DLD1 (cell line): ENCODE measurements around the gene MSI2.

ENCODE experiments used
- in situ Hi-C: cut with HindIII; loops from 2 replicates; pipeline ENCODE4 v1.10.0; 2017; ENCODE audit warnings: low sequenced_read_pairs

MSI2 gene

GRCh38 chr17:57516290-57517230 lies 260.2 kb downstream of the MSI2 start:
- in situ Hi-C loops: no loop called here

GRCh38 chr17:57517273-57517631 lies 260.9 kb downstream of the MSI2 start:
- in situ Hi-C loops: no loop called here

- in situ Hi-C loops: no loop called here
These were observed 261.5 kb downstream of the MSI2 start for GRCh38 chr17:57517632-57518456.

DNA sequence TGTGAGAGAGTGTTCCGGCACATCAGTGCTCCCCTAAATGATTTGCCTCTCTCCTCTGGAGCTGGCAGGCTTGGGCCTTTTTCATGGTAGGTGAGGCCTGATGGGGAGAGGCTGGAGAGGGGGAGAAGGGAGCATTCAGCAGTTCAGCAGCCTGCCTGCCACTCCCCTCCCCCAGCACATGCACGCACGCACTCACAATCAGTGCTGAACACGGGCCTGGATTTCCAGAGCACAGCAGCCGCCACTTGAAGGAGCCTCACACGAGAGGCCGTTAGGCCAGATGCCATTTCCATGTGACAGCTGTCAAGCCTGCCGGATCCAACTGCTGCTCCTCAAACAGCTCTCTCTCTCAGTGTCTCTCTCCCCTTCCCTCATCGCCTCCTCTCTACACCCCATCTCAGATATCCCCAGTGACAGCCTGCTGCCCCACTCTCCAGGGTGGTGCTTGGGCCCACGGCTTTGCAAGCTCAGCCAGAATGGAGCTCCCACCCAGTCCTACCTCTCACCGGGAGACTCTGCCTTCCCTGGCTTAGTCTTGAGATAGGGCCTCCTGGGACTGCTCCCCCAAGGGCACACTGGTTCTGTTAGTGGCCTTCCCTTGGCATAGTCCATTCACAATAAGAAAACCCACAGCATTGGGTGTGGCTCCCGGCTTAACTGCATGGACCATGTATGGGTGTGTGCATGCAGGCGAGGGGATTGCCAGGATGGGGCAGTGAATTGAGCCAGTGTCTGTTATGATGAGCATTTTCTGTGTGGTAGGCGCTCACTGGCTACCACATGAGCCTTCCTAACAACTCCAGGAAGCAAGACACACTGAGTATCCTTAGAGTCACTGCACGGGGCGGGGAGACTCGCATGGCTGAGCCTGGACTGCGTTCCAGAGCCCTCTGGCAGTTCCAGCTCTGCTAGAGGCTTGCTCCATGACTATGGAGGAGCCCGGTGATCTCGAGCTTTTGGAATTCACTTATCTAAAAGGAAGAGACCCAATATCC lies 262.6 kb downstream of the MSI2 start:
- in situ Hi-C loops: no loop called here

DNA sequence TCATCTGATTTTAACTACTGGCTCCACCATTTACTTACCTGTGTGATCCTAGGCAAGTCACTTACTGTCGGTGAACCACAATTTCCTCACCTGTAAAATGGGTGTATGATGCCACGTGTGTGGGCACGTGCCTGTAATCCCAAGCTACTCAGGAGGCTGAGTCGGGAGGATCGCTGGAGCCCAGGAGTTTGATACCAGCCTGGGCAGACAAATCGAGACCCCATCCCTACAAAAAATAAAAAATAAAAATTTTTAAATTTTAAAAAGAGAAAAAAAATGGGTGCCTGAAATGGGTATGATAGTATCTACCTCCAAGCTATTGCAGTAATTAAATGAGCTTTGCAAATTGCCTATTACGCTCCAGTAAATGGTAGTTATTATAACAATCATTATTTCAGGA lies 263.5 kb downstream of the MSI2 start:
- in situ Hi-C loops: no loop called here

GRCh38 chr17:57521606-57522005 lies 265.3 kb downstream of the MSI2 start:
- in situ Hi-C loops: no loop called here

DNA sequence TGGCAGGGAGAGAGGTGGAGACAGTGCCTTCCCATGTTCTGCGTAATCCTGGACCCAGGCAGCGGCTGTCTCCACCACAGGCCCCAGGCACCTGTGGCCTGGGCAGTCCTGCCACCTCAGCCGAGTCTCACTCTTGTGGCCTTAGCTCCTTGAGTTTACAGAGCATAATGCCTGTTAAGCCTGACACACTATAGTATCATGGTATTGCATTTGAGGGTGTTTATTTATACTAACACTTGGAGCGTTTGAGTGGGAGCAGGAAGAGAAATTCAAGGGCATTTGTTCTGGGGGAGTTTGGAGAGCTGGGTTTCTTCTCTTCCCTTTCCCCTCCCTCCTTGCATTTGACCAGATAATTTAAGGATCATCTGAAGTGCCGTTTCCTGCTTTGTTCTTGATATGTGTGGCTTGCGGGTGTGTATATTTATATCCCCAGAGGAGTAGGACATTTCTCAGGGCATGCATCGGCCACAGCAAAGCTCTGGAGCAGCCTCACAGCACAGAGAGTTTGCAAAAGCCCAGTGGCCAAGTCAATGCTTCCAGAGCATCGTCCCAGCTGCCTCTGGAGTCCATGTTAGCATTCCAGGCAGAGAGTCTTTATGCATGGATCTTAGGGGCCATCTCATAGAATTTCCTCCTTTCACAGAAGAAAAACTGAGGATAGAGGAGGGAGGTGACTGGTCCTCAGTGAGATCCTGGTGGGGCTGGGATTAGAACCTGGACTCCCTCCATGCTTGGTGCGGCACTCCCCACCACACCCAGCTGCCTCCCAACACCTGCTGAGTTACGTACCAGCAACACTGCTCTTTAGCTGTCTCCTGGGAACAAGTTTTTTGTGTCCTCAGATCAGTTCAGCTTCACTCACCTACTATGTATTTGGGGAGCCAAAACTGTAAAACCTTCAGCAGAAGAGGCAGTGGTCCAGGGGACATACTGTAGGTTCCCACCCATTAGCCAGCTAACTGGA lies 266.0 kb downstream of the MSI2 start:
- in situ Hi-C loops: no loop called here

- in situ Hi-C loops: no loop called here
These were observed 267.8 kb downstream of the MSI2 start for GRCh38 chr17:57523926-57524632.

DNA sequence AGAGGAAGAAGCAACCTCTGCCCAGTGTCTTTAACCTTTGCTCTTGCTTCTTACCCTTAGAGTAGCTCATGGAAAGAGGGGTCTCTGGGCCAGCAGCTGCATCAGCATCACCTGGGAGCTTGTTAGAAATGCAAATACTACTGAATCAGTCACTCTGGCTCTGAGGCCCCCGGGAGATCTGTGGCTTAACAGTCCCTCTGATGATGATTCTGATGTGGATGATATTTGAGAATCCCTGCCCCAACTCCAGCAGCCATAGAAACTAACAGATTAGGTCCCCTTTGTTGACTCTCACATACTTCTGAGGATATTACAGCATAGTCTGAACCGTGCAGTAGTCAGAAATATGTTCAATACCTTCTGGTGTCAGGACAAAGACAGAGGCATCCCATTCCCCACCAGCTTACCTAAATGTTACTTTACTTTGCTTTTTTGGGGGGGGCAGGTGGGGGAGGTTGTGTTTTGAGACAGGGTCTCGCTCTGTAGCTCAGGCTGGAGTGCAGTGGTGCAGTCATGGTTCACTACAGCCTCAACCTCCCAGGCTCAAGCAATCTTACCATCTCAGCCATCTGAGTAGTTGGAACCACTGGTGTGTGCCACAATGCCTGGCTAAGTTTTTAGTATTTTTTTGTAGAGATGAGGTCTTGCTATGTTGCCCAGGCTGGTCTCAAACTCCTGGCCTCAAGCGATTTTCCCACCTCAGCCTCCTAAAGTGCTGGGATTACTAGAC lies 268.7 kb downstream of the MSI2 start:
- in situ Hi-C loops: no loop called here

GRCh38 chr17:57527221-57528057 lies 271.1 kb downstream of the MSI2 start:
- in situ Hi-C loops: no loop called here

DNA sequence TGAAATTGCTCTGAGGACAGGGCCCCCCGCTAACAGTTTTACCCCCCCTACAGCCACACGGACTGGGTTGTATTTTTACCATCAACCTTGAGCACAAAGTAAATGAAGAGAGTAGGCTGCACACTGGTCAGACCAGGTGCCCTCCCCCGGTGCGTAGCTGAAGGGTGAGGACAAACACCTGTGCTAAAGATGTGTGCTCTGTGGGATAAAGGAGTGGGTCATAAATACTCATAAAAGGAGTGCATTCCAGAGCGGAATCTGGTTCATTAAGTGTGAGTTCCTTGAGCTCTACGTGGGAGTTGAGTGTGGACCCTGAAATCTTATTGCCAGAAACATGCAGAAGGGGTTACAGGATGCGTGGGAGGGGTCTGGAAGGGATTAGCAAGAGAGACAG lies 271.7 kb downstream of the MSI2 start:
- in situ Hi-C loops: no loop called here

DNA sequence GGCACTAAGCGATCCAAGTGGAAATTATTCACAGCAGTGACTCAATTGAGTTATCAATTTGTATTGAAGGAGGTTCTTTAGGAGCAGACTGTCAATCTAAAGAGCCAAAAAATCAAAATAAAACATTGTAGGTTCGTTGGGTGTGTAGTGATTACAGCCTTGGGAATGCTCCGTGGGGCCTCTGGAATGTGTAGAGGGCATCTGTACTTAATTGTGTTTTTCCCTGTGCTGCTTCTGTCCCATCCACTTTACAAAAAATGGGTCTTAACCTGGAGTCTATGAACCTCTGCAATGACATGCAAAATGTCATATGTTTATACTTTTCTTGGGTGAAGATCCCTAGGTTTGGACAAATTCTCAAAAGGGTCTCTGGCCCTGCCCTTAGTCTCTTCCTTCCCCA lies 273.7 kb downstream of the MSI2 start:
- in situ Hi-C loops: no loop called here

DNA sequence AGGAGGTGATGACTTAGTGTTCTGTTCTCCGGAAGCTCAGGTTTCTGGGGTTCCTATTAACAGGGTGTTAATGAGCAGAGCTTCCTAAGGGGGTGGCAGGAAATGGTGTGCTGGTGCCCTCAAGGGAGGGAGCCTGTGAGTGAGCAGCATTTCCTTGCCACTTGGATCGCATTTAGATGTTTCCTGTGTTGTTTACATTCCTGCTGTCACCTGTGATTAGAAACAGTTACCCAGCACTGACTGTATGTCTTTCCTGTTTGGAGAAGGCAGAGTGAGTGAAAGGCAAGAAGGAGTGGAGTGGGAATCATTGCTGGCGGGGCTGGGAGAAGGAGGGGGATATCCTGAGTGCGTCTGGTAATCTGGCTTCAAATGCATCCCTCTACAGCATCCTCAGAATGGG lies 274.2 kb downstream of the MSI2 start:
- in situ Hi-C loops: no loop called here

DNA sequence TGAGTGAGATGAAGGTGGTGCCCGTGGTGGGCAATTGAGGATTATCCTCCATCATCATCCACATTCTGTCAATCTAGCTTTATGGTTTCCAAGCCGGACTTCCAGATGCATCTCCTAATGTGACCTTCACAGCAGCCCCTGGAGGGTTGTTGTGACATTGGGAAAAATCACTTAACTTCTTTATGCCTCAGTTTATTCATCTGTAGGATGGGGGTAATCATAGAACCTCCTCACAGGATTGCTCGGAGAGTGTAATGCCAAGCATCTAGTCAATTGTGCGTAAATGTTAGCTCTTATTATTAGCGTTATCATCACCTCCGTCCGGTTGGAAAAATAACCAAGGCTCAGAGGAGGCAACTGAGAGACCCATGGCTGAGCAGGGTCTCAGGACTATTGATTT lies 274.8 kb downstream of the MSI2 start:
- in situ Hi-C loops: no loop called here

DNA sequence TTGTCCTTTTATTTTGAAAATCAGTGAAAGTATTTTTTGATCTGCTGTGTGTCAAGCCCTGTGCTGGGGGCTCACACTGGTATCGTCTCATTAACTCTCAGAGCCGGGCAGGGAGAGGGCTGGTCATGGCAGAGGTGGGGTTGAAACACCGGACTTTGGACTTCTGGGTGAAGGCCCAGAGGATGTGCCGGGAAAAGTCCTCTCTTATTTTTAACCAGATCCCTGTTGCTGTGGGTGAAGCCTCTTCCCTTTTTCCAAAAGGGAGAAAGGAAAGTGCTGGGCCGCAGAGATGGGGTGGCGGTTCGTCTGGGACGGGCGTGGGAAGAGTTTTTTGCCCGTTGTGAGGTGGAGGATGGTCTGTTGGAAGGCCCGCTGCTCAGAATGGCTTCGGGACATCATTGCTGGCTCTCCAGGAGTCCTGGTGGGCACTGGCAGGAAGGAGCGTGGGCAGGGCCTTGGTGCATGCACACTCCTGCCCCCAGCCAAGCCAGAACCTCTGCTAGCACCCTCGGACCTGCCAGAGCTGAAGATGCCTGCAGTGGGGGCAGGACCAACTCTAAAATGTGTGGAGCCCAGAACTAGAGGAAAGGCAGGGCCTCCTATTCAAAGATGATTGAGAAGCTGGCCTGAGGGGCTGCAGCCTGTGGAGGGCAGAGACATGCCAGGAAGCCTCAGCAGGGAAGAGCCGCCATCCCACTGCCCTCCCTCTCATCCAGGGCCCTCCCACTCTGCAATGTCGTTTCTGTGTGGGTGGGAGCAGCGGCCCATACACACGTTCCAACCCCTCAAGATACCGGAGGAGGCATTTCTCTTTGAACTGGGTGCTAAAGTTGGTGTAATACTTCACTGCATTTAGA lies 275.6 kb downstream of the MSI2 start:
- in situ Hi-C loops: no loop called here

DNA sequence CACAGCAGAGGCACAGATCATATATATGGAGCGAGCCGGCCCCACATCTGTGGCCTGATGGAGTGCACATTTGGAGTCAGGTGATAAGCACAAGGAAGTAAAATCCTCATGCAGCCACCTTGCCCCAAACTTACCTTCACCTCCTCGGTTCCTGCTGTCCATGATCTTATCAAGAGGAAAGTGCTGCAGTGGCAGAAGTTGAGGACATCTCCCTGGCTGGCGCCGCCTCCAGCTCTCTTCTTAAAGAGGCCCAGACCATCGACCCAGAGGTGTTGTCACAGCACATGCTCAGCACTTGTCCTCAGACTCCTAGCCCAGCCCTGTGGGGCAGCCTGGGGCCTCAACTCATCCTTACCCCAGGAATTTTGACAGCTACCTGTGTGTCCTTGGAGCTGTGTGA lies 276.2 kb downstream of the MSI2 start:
- in situ Hi-C loops: no loop called here

DNA sequence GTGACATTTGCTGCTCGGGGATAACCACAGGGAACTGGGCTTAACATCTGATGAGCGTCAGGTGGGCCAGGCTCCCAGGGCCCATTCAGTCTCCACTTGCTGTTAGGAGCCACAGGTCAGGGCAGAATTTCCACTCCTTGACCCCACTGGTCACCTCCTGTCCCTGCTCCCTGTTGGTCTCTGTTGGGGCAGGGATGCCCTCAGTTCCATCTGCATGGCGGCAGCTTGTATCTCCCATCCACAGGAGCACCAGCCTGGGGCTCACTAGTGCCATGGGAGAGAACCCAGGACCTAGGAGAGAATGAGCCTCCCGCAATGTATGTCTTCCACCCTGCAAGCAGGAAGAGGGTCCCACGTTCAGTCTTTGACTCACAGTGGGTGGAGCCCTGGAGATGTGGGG lies 276.6 kb downstream of the MSI2 start:
- in situ Hi-C loops: no loop called here
